GM15510 (cell line): Measurements from ENCODE around the gene GADD45GIP1.

Experiments
- POLR2A ChIP-seq: IDR thresholded peaks from 3 replicates; pipeline ENCODE4 v1.6.1; 2011; ENCODE audit warnings: borderline replicate concordance; ENCODE audit not compliant: insufficient read length; ENCODE audit errors: extremely low read depth

GADD45GIP1 gene

GRCh38 chr19:12956446-12957388, at the start of gene GADD45GIP1:
GADD45GIP1 (minus strand) TSS chr19:12957223; CDS start chr19:12957212, 11 bp downstream.
- TF ChIP-seq POLR2A: peak; percentile 96

GRCh38 chr19:13005861-13006370, 48.9 kb upstream of the GADD45GIP1 start:
- no peak for TF ChIP-seq POLR2A

DNA sequence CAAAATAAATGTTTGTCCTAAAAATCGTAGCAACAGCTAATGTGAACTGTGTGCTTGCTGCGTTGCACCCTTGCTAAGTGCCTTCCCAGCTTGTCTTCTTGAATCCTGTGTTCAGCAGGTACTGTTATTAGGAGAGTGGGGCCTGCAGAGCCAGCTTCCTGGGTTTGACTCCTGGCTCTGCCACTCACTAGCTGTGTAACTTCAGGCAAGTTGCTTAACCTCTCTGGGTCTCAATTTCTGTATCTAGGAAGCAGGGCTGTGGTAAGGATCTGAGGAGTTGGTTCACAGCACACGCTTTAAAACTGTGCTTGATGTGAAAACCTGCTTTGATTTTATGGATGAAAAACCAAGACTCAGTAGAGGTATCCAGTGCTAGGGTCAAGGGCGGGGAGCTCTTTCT, 48.2 kb upstream of the GADD45GIP1 start:
- TF ChIP-seq POLR2A: no peak

DNA sequence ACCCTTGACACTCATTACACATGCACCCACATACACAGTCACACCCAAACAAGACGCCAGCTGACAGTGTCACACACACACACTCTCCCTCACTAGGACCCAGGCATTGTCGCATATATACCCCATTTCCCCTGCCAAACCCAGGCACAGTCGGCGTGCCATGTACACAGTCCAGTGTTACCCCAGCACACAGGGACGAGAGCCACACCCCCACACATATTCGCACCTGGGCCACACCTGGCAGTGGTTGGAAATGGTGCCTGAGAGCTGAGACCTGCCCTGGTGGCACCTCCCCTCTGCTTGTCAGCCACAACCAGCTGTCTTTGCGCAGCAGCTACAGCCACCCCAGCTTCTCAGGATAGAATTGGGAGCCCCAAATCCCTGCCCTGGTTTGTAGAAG, 47.2 kb upstream of the GADD45GIP1 start:
- TF ChIP-seq POLR2A: no peak

DNA sequence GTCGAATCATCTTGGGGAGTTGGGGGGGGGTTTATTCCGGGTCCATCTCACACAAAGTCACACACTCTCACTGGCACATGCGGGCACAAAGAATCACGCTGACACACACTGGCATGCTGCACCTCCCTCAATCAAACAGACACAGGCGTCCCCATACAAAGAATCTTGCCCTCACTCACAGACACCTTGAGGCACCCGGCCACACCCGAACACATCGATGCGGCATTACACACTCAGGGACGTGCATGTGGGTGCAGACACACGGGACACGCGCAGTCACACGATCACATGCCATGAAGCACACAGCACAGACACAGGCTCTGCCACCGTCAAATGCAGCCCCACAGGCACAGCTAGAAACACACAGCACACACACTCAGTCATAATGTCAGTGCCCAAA, 46.1 kb upstream of the GADD45GIP1 start:
- no peak for TF ChIP-seq POLR2A

DNA sequence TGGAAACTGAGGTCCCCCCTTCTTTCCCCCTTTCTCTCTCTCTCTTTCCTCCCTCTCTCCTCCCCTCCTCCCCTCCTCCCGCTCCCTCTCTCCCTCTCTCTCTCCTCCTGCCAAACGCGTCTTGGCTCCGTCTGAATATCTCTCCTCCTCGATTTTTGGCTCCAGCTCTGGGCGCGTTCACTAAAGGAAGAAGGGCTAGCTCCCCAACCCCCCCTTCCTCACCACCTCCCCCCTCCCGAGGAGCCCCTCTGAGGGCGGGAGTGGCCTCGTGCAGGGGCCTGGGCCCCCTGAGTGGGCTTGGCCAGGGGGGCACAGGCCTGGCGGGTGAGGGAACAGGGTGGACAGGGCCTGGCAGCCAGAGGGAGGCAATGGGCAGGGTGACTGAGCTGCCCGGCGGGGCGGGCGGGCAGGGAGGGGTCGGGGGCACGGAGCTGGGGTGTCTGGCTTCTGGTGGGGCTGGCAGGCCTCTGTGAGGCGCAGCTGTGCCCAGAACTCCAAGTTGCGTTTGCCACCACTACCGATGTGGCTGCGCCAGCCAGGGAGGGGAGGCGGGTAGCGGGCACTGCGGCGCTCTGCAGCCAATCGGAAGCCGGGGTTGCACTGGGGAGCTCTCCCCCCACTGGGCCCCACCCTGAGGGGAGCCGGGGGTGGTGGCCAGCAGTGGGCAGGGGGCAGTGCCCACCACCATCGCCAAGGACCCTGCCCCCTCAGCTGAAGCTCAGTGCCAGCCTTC, 45.3 kb upstream of the GADD45GIP1 start:
- no peak for TF ChIP-seq POLR2A

DNA sequence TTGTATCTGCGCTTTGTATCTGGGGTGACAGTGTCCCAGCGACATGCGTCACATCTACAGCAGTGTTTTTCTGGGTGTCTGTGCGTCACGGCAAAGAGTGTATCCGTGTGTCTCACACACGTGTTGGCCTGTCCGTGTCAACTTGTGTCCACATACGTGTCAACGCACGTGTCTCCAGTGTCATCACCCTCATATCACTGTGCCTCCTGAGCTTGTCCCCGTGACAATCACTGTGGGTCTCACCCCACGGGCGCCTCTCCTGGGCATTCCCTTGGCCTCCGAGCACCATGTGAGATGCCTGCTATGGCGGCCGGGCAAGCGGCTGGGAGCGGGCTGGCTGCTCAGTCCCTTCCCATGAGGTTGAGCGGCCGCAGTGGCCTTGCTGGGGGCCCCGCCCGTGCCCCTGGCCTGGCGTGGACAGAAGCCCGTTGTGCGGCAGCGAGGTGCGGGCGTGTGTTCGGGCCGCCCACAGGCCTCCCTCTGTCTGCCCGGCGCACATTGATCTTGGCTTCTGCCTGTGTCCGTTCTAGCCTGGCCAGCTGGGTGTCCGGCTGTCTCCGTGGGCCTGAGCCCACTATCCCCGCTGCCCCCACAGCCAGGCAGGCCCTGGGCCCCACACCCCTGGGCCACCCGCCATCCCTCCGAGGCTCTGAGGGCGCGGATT, 44.6 kb upstream of the GADD45GIP1 start:
- no peak for TF ChIP-seq POLR2A

GRCh38 chr19:13001166-13001501, 44.1 kb upstream of the GADD45GIP1 start:
- no peak for TF ChIP-seq POLR2A

GRCh38 chr19:12997967-12998940, 41.2 kb upstream of the GADD45GIP1 start:
- no peak for TF ChIP-seq POLR2A

GRCh38 chr19:12997179-12997966, 40.4 kb upstream of the GADD45GIP1 start:
- TF ChIP-seq POLR2A: no peak

DNA sequence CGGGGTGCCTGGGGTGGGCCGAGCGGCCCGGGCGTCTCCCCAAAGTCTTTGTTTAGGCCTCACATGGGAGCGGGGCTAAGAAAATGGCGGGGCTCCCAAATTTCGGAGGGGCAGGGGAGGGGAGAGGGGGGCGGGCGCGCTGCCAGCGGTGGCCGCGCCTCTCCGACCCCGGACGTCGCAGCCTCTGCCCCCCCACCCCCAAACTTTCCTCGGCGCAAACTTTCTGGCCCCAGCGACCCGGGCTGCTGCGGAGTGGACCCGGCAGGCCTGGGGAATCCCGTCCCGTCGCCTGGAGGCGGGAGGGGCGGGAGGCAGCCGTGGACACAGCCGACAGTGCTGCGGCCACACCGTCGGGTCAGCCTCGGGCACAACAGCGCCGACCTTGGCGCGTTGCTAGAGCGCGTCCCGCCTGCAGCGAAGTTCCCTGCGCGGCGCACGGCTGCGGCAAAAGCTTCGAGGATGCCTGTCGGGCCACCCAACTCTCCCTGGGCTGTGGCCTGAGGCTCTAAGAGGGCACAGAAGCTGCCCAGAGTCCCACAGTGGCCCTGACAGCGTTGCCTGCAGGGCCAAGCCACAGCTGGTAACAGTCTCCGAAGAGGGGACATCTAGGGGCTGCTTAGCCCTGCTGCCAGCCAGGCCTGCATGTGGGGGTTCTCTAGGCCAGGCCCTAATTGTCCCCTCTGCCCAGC, 39.5 kb upstream of the GADD45GIP1 start:
- no peak for TF ChIP-seq POLR2A

GRCh38 chr19:12995596-12996405, 38.8 kb upstream of the GADD45GIP1 start:
- no peak for TF ChIP-seq POLR2A
